ENCODE data around the gene ZNF451. TPM values are rescaled to one million over a fixed set of nuclear protein-coding genes. Genes with fewer than 3 reads are reported as not detected.

ZNF451 gene
- total and polyA plus RNA-seq, 3 donors from 2014 or later = 68.1 to 106 (median 70.1) TPM

DNA sequence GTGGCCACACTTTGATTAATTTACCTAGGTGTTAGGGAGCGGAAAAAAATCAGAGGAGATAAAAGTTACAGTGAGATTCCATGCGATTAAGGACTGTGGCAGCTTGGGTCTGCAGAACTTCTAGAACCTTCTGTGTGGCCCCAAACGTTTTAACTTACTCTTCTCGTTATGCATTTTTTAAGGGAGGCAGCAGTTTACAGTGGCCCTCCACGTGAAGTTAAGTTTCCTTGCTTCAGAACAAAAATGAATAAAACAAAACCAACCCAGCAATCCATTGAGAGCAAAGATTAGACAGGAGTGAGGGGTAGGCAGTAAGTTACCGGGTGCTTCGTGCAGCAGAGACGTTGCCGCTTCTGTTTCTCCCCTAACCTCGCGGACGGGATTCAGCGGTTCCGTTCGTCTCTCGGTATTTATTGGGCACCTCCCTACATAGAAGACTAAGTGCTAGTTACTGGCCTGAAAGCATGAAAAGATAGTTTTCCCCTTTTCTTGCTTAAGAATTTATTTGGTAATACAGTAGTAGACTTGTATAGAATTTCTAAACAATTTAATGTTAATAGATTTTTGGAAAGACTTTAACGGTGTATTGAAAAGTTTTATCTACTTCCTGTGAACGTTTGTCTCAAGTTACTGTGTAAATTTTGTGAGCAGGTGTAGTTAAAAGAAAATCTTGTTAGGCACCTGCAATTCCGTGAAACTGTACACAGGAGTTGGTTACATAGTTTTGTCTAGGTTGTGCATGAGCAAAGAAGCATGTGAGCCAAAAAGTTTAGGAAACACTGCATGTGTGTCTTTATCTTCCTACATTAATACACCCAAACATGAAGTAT is 83.3 kb downstream of the ZNF451 start:
- no peaks in the 10 kb centered on the region for H3K27me3 ChIP-seq
- H3K4me3 ChIP-seq = peak overlapping the region; percentile 82 to 85
- H3K9me3 ChIP-seq = no peaks in the 10 kb centered on the region
- H3K4me1 ChIP-seq = no peaks in the 10 kb centered on the region
- 2 to 8% methylated on average over 19 of the region's 19 CpGs for WGBS, 2 donors
- H3K36me3 ChIP-seq (ENCODE audit: low read depth, missing control alignments) = no peaks in the 10 kb centered on the region
- DNase-seq = peak; percentile 52
- intact Hi-C loops (cut with DNase I; ENCODE audit: low total_unique reads) = loop anchor here (5.0 kb wide), 1 partner anchor 81 kb away; the partner anchor contains the start of gene ZNF451
- TF ChIP-seq POLR2A (IDR thresholded peaks at IDR 0.05) = no peak
- TF ChIP-seq, protein P1, sequence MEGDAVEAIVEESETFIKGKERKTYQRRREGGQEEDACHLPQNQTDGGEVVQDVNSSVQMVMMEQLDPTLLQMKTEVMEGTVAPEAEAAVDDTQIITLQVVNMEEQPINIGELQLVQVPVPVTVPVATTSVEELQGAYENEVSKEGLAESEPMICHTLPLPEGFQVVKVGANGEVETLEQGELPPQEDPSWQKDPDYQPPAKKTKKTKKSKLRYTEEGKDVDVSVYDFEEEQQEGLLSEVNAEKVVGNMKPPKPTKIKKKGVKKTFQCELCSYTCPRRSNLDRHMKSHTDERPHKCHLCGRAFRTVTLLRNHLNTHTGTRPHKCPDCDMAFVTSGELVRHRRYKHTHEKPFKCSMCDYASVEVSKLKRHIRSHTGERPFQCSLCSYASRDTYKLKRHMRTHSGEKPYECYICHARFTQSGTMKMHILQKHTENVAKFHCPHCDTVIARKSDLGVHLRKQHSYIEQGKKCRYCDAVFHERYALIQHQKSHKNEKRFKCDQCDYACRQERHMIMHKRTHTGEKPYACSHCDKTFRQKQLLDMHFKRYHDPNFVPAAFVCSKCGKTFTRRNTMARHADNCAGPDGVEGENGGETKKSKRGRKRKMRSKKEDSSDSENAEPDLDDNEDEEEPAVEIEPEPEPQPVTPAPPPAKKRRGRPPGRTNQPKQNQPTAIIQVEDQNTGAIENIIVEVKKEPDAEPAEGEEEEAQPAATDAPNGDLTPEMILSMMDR (IDR thresholded peaks at IDR 0.05) = no peak
- H3K27ac ChIP-seq = peak overlapping the region; percentile 93 to 97

GRCh38 chr6:57173886-57174510 is 84.0 kb downstream of the ZNF451 start:
- Histone ChIP-seq H3K36me3 (ENCODE audit: low read depth, missing control alignments) (no peaks in the 10 kb centered on the region), H3K27ac (peak overlapping the region in 1 of 2 donors; percentile 97), H3K4me3 (peak overlapping the region; percentile 82 to 85), H3K27me3 (no peaks in the 10 kb centered on the region), H3K4me1 (no peaks in the 10 kb centered on the region), H3K9me3 (no peaks in the 10 kb centered on the region)
- TF ChIP-seq, protein P1 (IDR thresholded peaks at IDR 0.05) = no peak
- no peak for TF ChIP-seq POLR2A (IDR thresholded peaks at IDR 0.05)
- intact Hi-C loops (cut with DNase I; ENCODE audit: low total_unique reads) = loop anchor here (5.0 kb wide), 1 partner anchor 82 kb away; the partner anchor contains the start of gene ZNF451
- WGBS, 2 donors = 43 to 45% methylated on average over 5 of the region's 5 CpGs
- DNase-seq = no peak

GRCh38 chr6:57174511-57174907 is 84.5 kb downstream of the ZNF451 start:
- no peaks in the 10 kb centered on the region for H3K27me3 ChIP-seq
- H3K27ac ChIP-seq = no peak overlapping the region
- intact Hi-C loops (cut with DNase I; ENCODE audit: low total_unique reads) = loop anchor here (5.0 kb wide), 1 partner anchor 82 kb away; the partner anchor contains the start of gene ZNF451
- H3K9me3 ChIP-seq = no peaks in the 10 kb centered on the region
- H3K4me1 ChIP-seq = no peaks in the 10 kb centered on the region
- H3K4me3 ChIP-seq = no peak overlapping the region
- 58 to 86% methylated on average over 3 of the region's 3 CpGs for WGBS, 2 donors
- DNase-seq = no peak
- TF ChIP-seq POLR2A (IDR thresholded peaks at IDR 0.05) = no peak
- TF ChIP-seq, protein P1 (IDR thresholded peaks at IDR 0.05) = no peak
- no peaks in the 10 kb centered on the region for H3K36me3 ChIP-seq (ENCODE audit: low read depth, missing control alignments)

GRCh38 chr6:57177545-57178265 is 87.7 kb downstream of the ZNF451 start:
- Histone ChIP-seq H3K9me3 (no peaks in the 10 kb centered on the region), H3K27ac (peak overlapping the region; percentile 55 to 74), H3K27me3 (no peaks in the 10 kb centered on the region), H3K4me1 (no peaks in the 10 kb centered on the region), H3K36me3 (ENCODE audit: low read depth, missing control alignments) (no peaks in the 10 kb centered on the region), H3K4me3 (no peak overlapping the region)
- DNase-seq = peak; percentile 70
- TF ChIP-seq, protein P1 (IDR thresholded peaks at IDR 0.05) = no peak
- no peak for TF ChIP-seq POLR2A (IDR thresholded peaks at IDR 0.05)
- intact Hi-C loops (cut with DNase I; ENCODE audit: low total_unique reads) = no loop called here
- 59 to 70% methylated on average over 11 of the region's 11 CpGs for WGBS, 2 donors
